GM18519 (cell line): ENCODE measurements around the gene ITPR2.

Source experiments
- ATAC-seq: cut with Tn5 transposase; IDR thresholded peaks from one replicate; pipeline ENCODE4 v1.9.1; 2021; ENCODE audit warnings: mild to moderate bottlenecking, moderate library complexity; ENCODE audit not compliant: unreplicated experiment, low FRiP score

Gene ITPR2

DNA sequence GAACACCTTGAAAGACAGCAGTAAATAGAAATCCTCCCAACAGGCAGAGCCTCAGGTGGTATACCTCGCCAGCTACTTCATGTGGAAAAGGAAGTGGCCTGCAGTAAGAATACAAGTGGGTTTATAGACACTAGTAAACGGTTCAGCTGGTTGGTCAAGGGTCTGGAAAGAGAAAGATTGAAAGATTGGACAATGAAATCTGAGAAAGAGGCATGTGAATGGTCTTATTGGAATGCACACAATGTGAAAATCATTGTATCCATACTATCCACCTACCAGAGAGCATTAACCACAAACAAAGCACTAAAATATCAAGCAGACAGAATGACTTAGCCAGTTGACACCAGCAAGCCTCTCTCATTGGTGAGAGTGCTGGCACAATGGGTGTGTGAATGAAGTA, 539.4 kb downstream of the ITPR2 start:
- no peak for ATAC-seq

DNA sequence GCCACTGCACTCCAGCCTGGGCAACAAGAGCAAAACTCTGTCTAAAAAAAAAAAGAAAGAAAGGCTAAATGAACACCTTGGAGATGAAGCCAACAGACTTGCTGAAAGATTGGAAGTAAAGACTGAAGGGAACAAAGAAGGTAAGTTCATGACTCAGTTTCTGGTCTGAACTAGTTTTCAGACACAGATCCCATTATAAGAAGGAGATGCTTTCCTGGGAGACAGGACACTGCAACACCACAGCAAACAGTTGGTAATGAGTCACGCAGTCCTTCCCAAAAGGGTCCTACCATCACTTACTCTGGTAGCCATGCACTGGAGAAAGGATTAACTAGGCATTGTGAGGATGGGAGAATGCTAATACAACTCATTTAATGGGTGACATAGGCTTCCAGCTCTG, 540.4 kb downstream of the ITPR2 start:
- ATAC-seq = no peak

DNA sequence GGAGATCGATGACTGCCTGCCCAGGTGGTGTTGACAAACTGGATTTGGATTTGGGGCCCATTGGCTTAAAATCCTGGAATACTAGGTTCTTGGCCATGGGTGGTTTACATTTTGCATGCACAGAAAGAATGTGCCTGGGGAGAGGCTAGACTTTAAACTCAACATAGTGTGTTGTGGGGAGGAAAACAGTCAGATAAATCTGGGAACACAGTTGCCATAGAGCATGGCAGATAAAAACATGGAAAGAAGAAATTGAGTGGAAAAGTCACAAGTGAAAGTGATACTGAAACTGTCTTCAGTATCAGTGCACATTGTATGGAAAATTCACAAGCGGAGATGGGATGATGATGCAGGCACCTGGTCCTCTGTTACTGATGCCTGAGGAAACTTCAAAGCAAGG, 542.4 kb downstream of the ITPR2 start:
- no peak for ATAC-seq

DNA sequence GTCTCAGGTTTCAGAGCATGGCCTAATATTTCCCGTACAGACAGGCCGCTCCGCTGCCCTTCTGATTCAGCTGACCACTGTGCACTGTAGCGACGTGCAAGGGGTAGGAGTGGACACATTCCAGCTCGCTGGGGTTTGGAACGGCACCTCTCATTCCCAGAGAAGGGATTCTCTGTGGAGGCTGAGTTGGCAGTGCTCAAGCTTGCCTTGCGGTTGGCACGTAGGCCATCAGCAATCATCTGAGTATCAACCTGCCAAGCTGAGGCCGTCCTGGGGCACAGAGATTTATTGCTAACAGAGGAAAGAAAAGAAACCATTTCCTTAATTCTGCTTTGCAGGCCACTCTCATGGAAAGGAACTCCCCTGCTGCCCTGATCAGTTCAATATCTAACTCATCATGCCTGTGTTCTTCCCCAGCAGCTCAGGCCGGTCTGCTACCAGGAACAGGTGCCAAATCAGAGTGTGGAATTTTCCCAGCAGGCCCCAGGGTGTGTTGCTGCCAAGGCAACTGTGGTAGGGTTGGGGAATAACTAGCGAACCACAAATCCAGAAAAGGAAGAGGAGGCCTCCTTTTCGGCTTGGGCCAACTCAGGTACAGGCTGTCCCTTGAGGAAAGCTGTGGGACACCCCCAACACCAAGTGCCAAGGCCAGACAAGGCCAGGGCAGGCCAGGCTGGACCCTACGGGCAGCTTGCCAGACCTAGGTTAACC, 545.2 kb downstream of the ITPR2 start:
- no peak for ATAC-seq
